ENCODE data around the gene NCDN. TPM values are rescaled to one million over a fixed set of nuclear protein-coding genes. Genes with fewer than 3 reads are reported as not detected.
"Not testable (repeated sequence)": the region's sequence is repeated elsewhere in the genome, so short reads cannot be mapped to it uniquely, and the experiment has no call there.

Gene NCDN
- total RNA-seq, 4 donors from 2014 or later, result 16.6 to 41.2 (median 24.3) TPM

- H3K9me3 ChIP-seq, result no peaks in the 10 kb centered on the region
- peaks cover 75% of the 10 kb centered on the region for H3K27me3 ChIP-seq
- TF ChIP-seq POLR2AphosphoS5 (IDR thresholded peaks at IDR 0.05), result no peak
- TF ChIP-seq POLR2A (IDR thresholded peaks at IDR 0.05), result no peak
- TF ChIP-seq EP300 (IDR thresholded peaks at IDR 0.05), result no peak
- no peak for TF ChIP-seq CTCF (IDR thresholded peaks at IDR 0.05)
- peaks cover 0 to 37% (median 18%) of the 10 kb centered on the region in 3 donors for H3K4me1 ChIP-seq
- H3K36me3 ChIP-seq, result no peaks in the 10 kb centered on the region
- no peak overlapping the region for H3K27ac ChIP-seq
- peak overlapping the region in 1 of 2 donors; percentile 51 for H3K4me3 ChIP-seq
- no peak for ATAC-seq
- WGBS, 2 donors (ENCODE audit: low coverage in 1 of 2), result 85 to 86% methylated on average over 1 to 2 of the region's 10 CpGs
Observed at GRCh38 chr1:35576061-35576765, 18.6 kb downstream of the NCDN start.

- not testable (repeated sequence) for H3K9me3 ChIP-seq, ATAC-seq, H3K27ac ChIP-seq, H3K36me3 ChIP-seq
- Histone ChIP-seq H3K4me1 (peaks cover 0 to 37% (median 18%) of the 10 kb centered on the region in 3 donors), H3K4me3 (peak overlapping the region in 1 of 2 donors; percentile 51), H3K27me3 (peaks cover 70% of the 10 kb centered on the region)
- no CpG with 5 or more reads among the region's 37 CpGs for WGBS, 2 donors (ENCODE audit: low coverage in 1 of 2)
Observed at GRCh38 chr1:35576766-35577070, 19.1 kb downstream of the NCDN start.

GRCh38 chr1:35577071-35577998 lies 19.7 kb downstream of the NCDN start:
- peak; percentile 57 for ATAC-seq
- Histone ChIP-seq H3K36me3 (no peaks in the 10 kb centered on the region), H3K4me3 (peak overlapping the region; percentile 13 to 51), H3K4me1 (peaks cover 0 to 37% (median 18%) of the 10 kb centered on the region in 3 donors), H3K27ac (no peak overlapping the region), H3K27me3 (peaks cover 64% of the 10 kb centered on the region), H3K9me3 (no peaks in the 10 kb centered on the region)
- WGBS, 2 donors (ENCODE audit: low coverage in 1 of 2), result 0% methylated on average over 1 to 2 of the region's 70 CpGs
- no peak for TF ChIP-seq POLR2AphosphoS5 (IDR thresholded peaks at IDR 0.05)
- no peak for TF ChIP-seq POLR2A (IDR thresholded peaks at IDR 0.05)
- TF ChIP-seq CTCF (IDR thresholded peaks at IDR 0.05), result no peak
- no peak for TF ChIP-seq EP300 (IDR thresholded peaks at IDR 0.05)

GRCh38 chr1:35580949-35581388 lies 23.4 kb downstream of the NCDN start:
- H3K9me3 ChIP-seq, result no peaks in the 10 kb centered on the region
- H3K4me1 ChIP-seq, result peaks cover 0 to 22% (median 13%) of the 10 kb centered on the region in 3 donors
- no peak overlapping the region for H3K27ac ChIP-seq
- H3K27me3 ChIP-seq, result peaks cover 28% of the 10 kb centered on the region
- H3K36me3 ChIP-seq, result no peaks in the 10 kb centered on the region
- WGBS, 2 donors (ENCODE audit: low coverage in 1 of 2), result 58 to 70% methylated on average over 4 of the region's 4 CpGs
- no peak overlapping the region for H3K4me3 ChIP-seq
- TF ChIP-seq EP300 (IDR thresholded peaks at IDR 0.05) (no peak), CTCF (IDR thresholded peaks at IDR 0.05) (no peak), POLR2A (IDR thresholded peaks at IDR 0.05) (no peak), POLR2AphosphoS5 (IDR thresholded peaks at IDR 0.05) (no peak)
- no peak for ATAC-seq

- Histone ChIP-seq H3K4me1 (peaks cover 0 to 18% (median 13%) of the 10 kb centered on the region in 3 donors), H3K27me3 (peaks cover 21% of the 10 kb centered on the region)
- not testable (repeated sequence) for H3K36me3 ChIP-seq, H3K27ac ChIP-seq, H3K9me3 ChIP-seq, H3K4me3 ChIP-seq, ATAC-seq
- whole genome bisulfite sequencing, 2 donors (ENCODE audit: low coverage in 1 of 2), result 90 to 97% methylated on average over 5 to 6 of the region's 9 CpGs
Observed at GRCh38 chr1:35581621-35582020, 24.0 kb downstream of the NCDN start.

Measured in gastroesophageal sphincter (tissue), 4 donors.